ENCODE results near the gene ZFP36.

- no peak for TF ChIP-seq POLR2A (IDR thresholded peaks at IDR 0.05)
- no peak for TF ChIP-seq CTCF (IDR thresholded peaks at IDR 0.05)
Measured at GRCh38 chr19:39407410-39407659, 688 bp downstream of the ZFP36 start.
